ENCODE results near the gene FTCD. TPM values are rescaled to one million over a fixed set of nuclear protein-coding genes. Genes with fewer than 3 reads are reported as not detected.
A peak's percentile ranks its signal among the peaks of the same experiment; 100 is the strongest.

Gene FTCD
- total and polyA plus RNA-seq, 9 of the 15 experiments (the other 6 are each of a cell fraction or from before 2014, with no cell fraction given), result 0.11 to 1.6 (median 0.67) TPM; not detected in 5

GRCh38 chr21:46160907-46161632 lies 5.7 kb upstream of the FTCD start:
- Histone ChIP-seq H3K27me3 (ENCODE audit: control insufficient read depth in 2 of 2, insufficient read depth in 2 of 2, low read length in 2 of 2) (no peaks in the 10 kb centered on the region), H3K9me1 (ENCODE audit: control insufficient read depth, insufficient read depth, low read length) (no peaks in the 10 kb centered on the region), H4K20me1 (replicated peaks; ENCODE audit: control insufficient read depth, insufficient read depth, low read length) (no peaks in the 10 kb centered on the region), H3K36me3 (ENCODE audit: control insufficient read depth, insufficient read depth, low read length) (peaks cover 62% of the 10 kb centered on the region; the same call in 2 of the 3 replicates), H2AFZ (ENCODE audit: low read depth, low read length) (no peak overlapping the region), H3K4me1 (replicated peaks in 1 of 2; ENCODE audit: control insufficient read depth in 2 of 2, insufficient read depth in 2 of 2, low read length in 2 of 2) (peaks cover 0 to 26% of the 10 kb centered on the region in 2 experiments; a peak in 3 of 5 replicates), H3K9me3 (replicated peaks; ENCODE audit: control insufficient read depth, insufficient read depth, low read depth, low read length) (peaks cover 15% of the 10 kb centered on the region), H3K4me3 (no peak overlapping the region), H3K27ac (ENCODE audit: extremely low read depth, low read depth, low read length) (peak overlapping the region; percentile 55; the same call in 1 of the 3 replicates), H3K9ac (ENCODE audit: insufficient read depth in 1 of 2, low read depth in 2 of 2, low read length in 2 of 2) (no peak overlapping the region), H3K79me2 (ENCODE audit: control insufficient read depth, insufficient read depth, low read length) (0 out of 3 replicates have a peak, but pooled peaks cover 7% of the 10 kb centered on the region), H3K4me2 (ENCODE audit: insufficient read depth, low read length) (no peak overlapping the region)
- ChIA-PET CTCF (ENCODE audit: low intra/inter-chr PET ratio) (interaction anchor here (0.5 kb wide), 1 partner anchor 91 kb away, joined by 4 read pairs; no protein-coding TSS in a partner anchor), POLR2A (interaction anchor here (0.6 kb wide), 1 partner anchor 12 kb away, joined by 3 read pairs; no protein-coding TSS in a partner anchor)
- BruUV-seq (replicated peaks), result TSS peak; percentile 47
- no peak for DNase-seq (ENCODE audit: extremely low read depth in 1 of 4, low spot score in 3 of 4)
- no peak for ATAC-seq
- no peak for FAIRE-seq
- intact Hi-C loops (cut with micrococcal nuclease) (no loop called here), in situ Hi-C loops (cut with MboI) (no loop called here)
- 100% methylated on average over 16 of the region's 72 CpGs for WGBS (ENCODE audit: insufficient coverage, low coverage, missing lambda C conversion rate)
- no peak for TF ChIP-seq HMGXB4 (CRISPR knock-in tag; IDR thresholded peaks at IDR 0.05)
- TF ChIP-seq GTF2E2 (tag; IDR thresholded peaks at IDR 0.05), result no peak
- TF ChIP-seq TRIM24 (IDR thresholded peaks at IDR 0.05), result 0 out of 4 replicates have a peak, but pooled peaks of 1 of the 2 experiments have one; percentile 18
- TF ChIP-seq HNRNPK (IDR thresholded peaks at IDR 0.05; ENCODE audit: low read depth, low read length, poor library complexity, severe bottlenecking), result peak; percentile 95
- TF ChIP-seq COPS2 (conservative IDR thresholded peaks at IDR 0.05), result no peak
- no peak for TF ChIP-seq AFF1 (IDR thresholded peaks at IDR 0.05; ENCODE audit: low read depth in 1 of 2, partially characterized antibody in 2 of 2)
- TF ChIP-seq ZBTB33 (CRISPR knock-in tag; IDR thresholded peaks at IDR 0.05), result peak; percentile 42; the same call in 1 of the 2 replicates
- TF ChIP-seq ZEB2 (IDR thresholded peaks at IDR 0.05), result no peak
- no peak for TF ChIP-seq HCFC1 (IDR thresholded peaks at IDR 0.05; ENCODE audit: low read depth, low read length)
- TF ChIP-seq PRPF4 (IDR thresholded peaks at IDR 0.05; ENCODE audit: insufficient read depth, low read depth, low read length, poor library complexity, severe bottlenecking), result peak; percentile 39
- TF ChIP-seq CBFA2T2 (conservative IDR thresholded peaks at IDR 0.05), result no peak
- no peak for TF ChIP-seq BRD9 (IDR thresholded peaks at IDR 0.05; ENCODE audit: low read depth, partially characterized antibody)
- no peak for TF ChIP-seq TCF7 (IDR thresholded peaks at IDR 0.05; ENCODE audit: borderline replicate concordance)
- peak; percentile 99 for TF ChIP-seq PCBP1 (IDR thresholded peaks at IDR 0.05; ENCODE audit: low read depth, low read length, poor library complexity, severe bottlenecking)
